OCI-LY1 (cell line): ENCODE results near the gene SIK1.
"Not testable (repeated sequence)": the region's sequence is repeated elsewhere in the genome, so short reads cannot be mapped to it uniquely, and the experiment has no call there.

ENCODE experiments used
- H2AFZ ChIP-seq: fragments of 200-600 bp; sonication (generic), shearing (Covaris generic); 2 replicates; pipeline ENCODE4 v1.6.0; 2014; ENCODE audit warnings: antibody characterized with exemption, mild to moderate bottlenecking, low read length
- H3F3A ChIP-seq: fragments of 200-600 bp; sonication (generic), shearing (Covaris generic); 2 replicates; pipeline ENCODE4 v1.6.0; 2014; ENCODE audit warnings: mild to moderate bottlenecking, antibody characterized with exemption, low read length, moderate library complexity; ENCODE audit not compliant: insufficient read depth
- H3K27ac ChIP-seq: fragments of 200-600 bp; sonication (generic); 2 replicates; pipeline ENCODE4 v1.5.1; 2014; ENCODE audit warnings: low read length, mixed run types, mild to moderate bottlenecking, low read depth; ENCODE audit not compliant: poor library complexity, severe bottlenecking
- H3K27me3 ChIP-seq: fragments of 200-600 bp; sonication (generic); 2 replicates; pipeline ENCODE4 v1.6.0; 2014; ENCODE audit warnings: antibody characterized with exemption, mild to moderate bottlenecking, low read length, moderate library complexity; ENCODE audit not compliant: insufficient read depth
- H3K36me3 ChIP-seq: fragments of 200-600 bp; sonication (generic); 2 replicates; pipeline ENCODE4 v1.6.1; 2014; ENCODE audit warnings: mild to moderate bottlenecking, antibody characterized with exemption, low read length, moderate library complexity, mixed read lengths; ENCODE audit not compliant: insufficient read depth
- H3K4me1 ChIP-seq: fragments of 200-600 bp; sonication (generic); 2 replicates; pipeline ENCODE4 v1.5.1; 2014; ENCODE audit warnings: mild to moderate bottlenecking, low read length, moderate library complexity; ENCODE audit not compliant: insufficient read depth, severe bottlenecking
- H3K4me2 ChIP-seq: fragments of 200-600 bp; sonication (generic), shearing (Covaris generic); 2 replicates; pipeline ENCODE4 v1.6.1; 2014; ENCODE audit warnings: low read length
- H3K4me3 ChIP-seq: fragments of 200-600 bp; sonication (generic); 2 replicates; pipeline ENCODE4 v1.5.1; 2014; ENCODE audit warnings: low read length, low read depth, mild to moderate bottlenecking, mixed read lengths; ENCODE audit not compliant: poor library complexity, severe bottlenecking
- H3K79me2 ChIP-seq: fragments of 200-600 bp; shearing (Covaris generic); 2 replicates; pipeline ENCODE4 v1.6.1; 2016; ENCODE audit warnings: mixed run types, low read length, mixed read lengths; ENCODE audit not compliant: insufficient read depth
- H3K9ac ChIP-seq: fragments of 200-600 bp; sonication (generic), shearing (Covaris generic); 2 replicates; pipeline ENCODE4 v1.6.1; 2014; ENCODE audit warnings: mild to moderate bottlenecking, low read length, mixed read lengths
- H3K9me2 ChIP-seq: fragments of 200-600 bp; sonication (generic), shearing (Covaris generic); 2 replicates; pipeline ENCODE4 v1.6.1; 2014; ENCODE audit warnings: low read depth, mild to moderate bottlenecking, low read length, mixed read lengths
- H3K9me3 ChIP-seq: fragments of 200-600 bp; shearing (Covaris generic); 2 replicates; pipeline ENCODE4 v1.6.1; 2014; ENCODE audit warnings: low read length, mixed read lengths
- H4K20me1 ChIP-seq: fragments of 200-600 bp; sonication (generic), shearing (Covaris generic); 2 replicates; pipeline ENCODE4 v1.6.0; 2016; ENCODE audit warnings: mild to moderate bottlenecking, low read length; ENCODE audit not compliant: insufficient read depth

SIK1 gene

DNA sequence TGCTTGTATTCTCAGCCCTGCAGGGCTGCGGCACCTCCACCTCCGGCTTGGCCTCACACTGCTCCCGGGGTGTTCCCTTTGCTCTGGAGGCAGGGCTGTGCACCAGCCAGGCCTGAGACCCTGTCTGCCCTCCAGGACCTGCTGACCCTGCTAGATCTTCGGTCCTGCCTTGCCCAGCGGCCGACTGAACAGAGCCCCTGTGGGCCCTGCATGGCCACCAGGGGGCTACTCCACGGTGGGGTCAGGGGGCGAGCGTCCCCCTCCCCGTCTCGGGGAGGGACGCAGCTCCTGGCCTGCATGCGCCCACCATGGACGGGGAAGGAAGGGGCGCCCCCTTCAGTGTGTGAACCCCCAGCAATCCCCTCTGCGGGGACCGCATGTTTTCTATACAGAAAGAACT is 36.0 kb upstream of the SIK1 start:
- H3K27me3 ChIP-seq, H3K79me2 ChIP-seq, H3K9me2 ChIP-seq, H3K4me2 ChIP-seq, H4K20me1 ChIP-seq, H3K4me1 ChIP-seq, H3K9me3 ChIP-seq, H3F3A ChIP-seq, H3K27ac ChIP-seq, H3K9ac ChIP-seq, H2AFZ ChIP-seq, H3K4me3 ChIP-seq, H3K36me3 ChIP-seq: not testable (repeated sequence)

DNA sequence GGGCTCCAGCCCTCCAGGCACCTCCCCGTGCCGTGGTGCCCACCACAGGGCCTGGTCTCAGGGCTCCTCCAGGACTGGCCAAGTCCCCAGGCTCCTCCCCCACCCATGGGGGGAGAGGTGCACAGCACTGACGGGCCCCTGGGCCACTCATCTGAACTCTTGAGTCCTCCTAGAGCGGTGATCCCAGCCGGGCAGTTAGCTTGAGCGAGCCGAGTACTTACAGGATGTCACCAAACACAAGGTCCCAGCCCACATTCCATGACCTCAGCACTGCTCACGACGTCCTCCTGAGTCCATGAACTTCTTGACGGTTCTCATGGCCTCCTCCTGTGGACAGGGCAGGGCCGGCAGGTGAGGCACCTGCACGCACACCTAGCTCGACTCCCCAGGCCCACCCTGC is 33.5 kb upstream of the SIK1 start:
- not testable (repeated sequence) for H3K9me2 ChIP-seq, H3K4me1 ChIP-seq, H4K20me1 ChIP-seq, H3K9ac ChIP-seq, H3K9me3 ChIP-seq, H3K27me3 ChIP-seq, H3K36me3 ChIP-seq, H3K4me2 ChIP-seq, H2AFZ ChIP-seq, H3K79me2 ChIP-seq, H3K27ac ChIP-seq, H3K4me3 ChIP-seq, H3F3A ChIP-seq

DNA sequence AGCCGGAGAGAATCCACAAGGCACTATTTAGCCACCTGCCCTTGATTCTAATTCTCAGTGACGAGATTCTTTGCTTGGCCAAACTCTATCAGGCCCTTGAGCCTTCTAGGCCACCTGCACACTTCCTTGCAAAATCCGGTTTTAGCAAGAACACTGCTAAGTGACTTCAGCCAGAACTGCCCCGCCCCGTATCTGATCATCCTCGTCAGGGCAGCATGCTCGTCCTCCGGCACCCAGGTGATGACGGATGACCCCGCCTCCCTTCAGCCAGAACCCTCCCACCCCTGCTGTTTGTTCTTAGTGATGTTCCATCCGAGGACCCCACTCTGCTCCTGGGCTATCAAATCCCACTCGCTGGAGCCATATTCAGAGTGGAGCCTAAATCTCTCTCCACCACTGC is 32.1 kb upstream of the SIK1 start:
- not testable (repeated sequence) for H3K27ac ChIP-seq, H3K4me2 ChIP-seq, H3F3A ChIP-seq, H3K9me3 ChIP-seq, H3K4me1 ChIP-seq, H3K9ac ChIP-seq, H3K36me3 ChIP-seq, H3K79me2 ChIP-seq, H3K27me3 ChIP-seq, H2AFZ ChIP-seq, H3K4me3 ChIP-seq, H3K9me2 ChIP-seq, H4K20me1 ChIP-seq

DNA sequence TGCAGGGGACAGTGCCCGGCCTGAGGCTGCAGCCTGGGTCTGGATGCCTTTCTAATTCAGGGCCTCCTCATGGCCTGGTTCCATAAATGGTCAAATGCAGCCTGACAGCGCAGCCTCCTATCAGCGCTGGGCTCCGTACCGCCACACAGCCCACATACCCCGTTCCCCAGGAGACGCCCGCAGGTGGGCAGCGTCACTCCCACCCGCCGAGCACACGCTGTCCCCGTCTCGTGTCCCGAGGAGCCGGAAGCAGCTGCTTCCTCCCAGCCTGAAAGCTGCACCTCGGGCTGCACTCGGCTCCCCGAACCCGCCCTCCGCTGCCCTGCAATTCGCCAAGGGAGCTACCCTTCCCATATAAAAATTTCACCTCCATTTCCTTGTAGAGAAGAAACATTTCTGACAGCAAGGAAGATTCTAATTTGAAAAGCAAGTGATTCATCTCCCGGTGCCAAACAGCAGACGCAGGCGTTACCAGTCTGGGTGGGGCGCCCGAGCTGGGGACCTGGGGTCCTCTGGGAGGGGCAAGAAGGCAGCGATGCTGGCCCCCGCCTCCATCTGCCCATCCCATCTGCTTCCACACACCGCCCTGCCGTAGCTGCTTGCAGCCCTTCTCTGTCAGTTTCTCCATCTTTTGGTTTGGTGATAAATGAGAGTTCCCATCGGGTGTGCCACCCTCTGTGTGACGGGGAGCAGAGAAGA is 29.8 kb upstream of the SIK1 start:
- not testable (repeated sequence) for H3K4me2 ChIP-seq

DNA sequence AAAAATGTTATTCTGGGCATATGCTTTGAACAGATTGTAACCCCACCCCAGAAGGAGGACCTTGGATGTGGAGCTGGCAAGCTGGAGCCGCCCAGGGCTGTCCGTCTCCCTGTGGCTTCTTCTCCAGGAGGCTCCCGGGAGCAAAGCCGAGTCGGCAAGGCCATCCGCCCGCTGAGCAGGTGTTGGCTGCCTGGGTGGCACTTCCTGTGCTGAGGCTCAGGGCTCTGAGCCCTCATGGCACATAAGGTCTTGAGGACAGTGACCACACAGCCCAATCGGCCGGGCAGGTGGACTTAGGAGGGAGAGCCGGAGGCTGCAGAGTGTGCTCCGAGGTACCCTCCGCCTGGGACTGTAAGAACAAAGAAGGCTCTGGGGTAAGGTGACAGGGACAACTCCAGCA is 28.8 kb upstream of the SIK1 start:
- not testable (repeated sequence) for H3K4me2 ChIP-seq, H3K27ac ChIP-seq, H3K79me2 ChIP-seq, H3K27me3 ChIP-seq, H3K36me3 ChIP-seq, H3F3A ChIP-seq, H3K9me2 ChIP-seq, H3K9me3 ChIP-seq, H2AFZ ChIP-seq, H4K20me1 ChIP-seq, H3K4me1 ChIP-seq, H3K9ac ChIP-seq, H3K4me3 ChIP-seq

More for the DNA sequence above, 29.8 kb upstream of the SIK1 start:
- H4K20me1 ChIP-seq, H3K27me3 ChIP-seq, H2AFZ ChIP-seq, H3K27ac ChIP-seq, H3K9me2 ChIP-seq, H3K9me3 ChIP-seq, H3K36me3 ChIP-seq, H3K4me1 ChIP-seq, H3K9ac ChIP-seq, H3K4me3 ChIP-seq, H3K79me2 ChIP-seq, H3F3A ChIP-seq: not testable (repeated sequence)

DNA sequence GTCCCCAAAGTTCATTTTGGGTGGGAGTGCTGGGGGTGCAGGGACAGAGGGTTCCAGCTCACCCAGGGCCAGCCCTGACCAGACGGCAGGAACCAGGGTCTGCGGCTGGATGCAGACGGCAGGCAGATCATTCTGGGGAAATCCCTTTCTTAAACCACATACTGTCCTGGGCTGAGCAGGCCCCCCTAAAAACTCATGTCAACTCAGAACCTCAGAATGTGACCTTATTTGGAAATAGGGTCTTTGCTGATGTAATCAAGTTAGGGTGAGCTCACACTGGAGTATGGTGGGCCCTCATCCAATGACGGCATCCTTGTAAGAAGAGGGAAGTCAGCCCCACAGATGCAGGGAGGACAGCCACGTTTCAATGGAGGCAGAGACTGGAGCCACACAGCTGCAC is 27.2 kb upstream of the SIK1 start:
- H3K9me3 ChIP-seq, H3K79me2 ChIP-seq, H3K36me3 ChIP-seq, H3K9me2 ChIP-seq, H3K27ac ChIP-seq, H3K4me2 ChIP-seq, H3K27me3 ChIP-seq, H3K9ac ChIP-seq, H3K4me3 ChIP-seq, H3K4me1 ChIP-seq, H2AFZ ChIP-seq, H4K20me1 ChIP-seq, H3F3A ChIP-seq: not testable (repeated sequence)

DNA sequence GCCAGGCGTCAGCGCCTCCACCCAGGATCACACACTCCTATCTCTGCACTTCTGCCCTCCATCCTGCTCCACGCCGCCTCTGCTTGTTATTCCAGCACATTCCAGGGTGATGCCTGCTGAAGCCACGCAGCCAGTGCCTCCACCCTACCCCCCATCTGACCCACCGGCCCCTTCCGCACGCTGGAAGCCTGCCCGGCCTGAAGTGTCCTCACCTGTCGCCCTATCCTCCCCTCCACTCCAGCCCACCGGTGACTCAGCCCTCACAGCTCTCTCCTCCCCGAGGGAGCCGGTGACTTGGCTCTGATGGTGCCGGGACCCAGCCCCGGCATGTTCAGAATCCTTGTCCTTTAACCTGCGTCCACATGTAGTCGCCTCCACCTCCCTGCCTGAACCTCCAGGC is 24.9 kb upstream of the SIK1 start:
- not testable (repeated sequence) for H3K4me2 ChIP-seq, H2AFZ ChIP-seq, H3K79me2 ChIP-seq, H3K27me3 ChIP-seq, H3K27ac ChIP-seq, H3K9me2 ChIP-seq, H3F3A ChIP-seq, H3K9ac ChIP-seq, H3K36me3 ChIP-seq, H3K9me3 ChIP-seq, H3K4me1 ChIP-seq, H3K4me3 ChIP-seq, H4K20me1 ChIP-seq

DNA sequence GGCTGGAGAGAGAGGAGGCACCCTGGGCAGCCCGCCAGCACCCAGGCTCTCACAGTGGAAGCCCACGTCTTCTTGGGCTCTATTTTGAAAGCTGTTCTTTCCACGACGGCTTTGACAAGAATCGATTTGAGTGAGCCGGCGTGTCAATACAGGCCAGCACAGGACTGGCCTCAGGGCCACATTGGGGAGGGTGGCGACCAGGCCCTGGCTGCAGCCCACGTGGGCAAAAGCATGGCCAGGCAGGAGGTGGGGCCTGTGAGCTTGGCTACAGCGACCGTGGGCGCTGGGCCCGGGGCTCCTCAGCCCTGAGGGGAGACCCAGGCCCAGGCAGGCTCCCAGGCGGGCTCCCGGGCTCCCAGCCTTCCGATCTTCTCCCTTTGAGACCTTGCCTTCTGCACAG is 23.4 kb upstream of the SIK1 start:
- H3F3A ChIP-seq, H4K20me1 ChIP-seq, H3K9me3 ChIP-seq, H3K9ac ChIP-seq, H3K27ac ChIP-seq, H3K27me3 ChIP-seq, H3K79me2 ChIP-seq, H3K9me2 ChIP-seq, H3K4me3 ChIP-seq, H3K36me3 ChIP-seq, H3K4me1 ChIP-seq, H2AFZ ChIP-seq, H3K4me2 ChIP-seq: not testable (repeated sequence)
